HepG2 (cell line): ENCODE results near the gene SPHK1. TPM values are rescaled to one million over a fixed set of nuclear protein-coding genes. Genes with fewer than 3 reads are reported as not detected.

Experiments used
- ATAC-seq: fragments of 200-7000 bp; cut with Tn5 transposase; 3 replicates; pipeline ENCODE4 v1.9.1; 2020; ENCODE audit warnings: mild to moderate bottlenecking, moderate library complexity
- BruUV-seq: library from RNA; stranded (reverse); fragments of 400-500 nt; replicated peaks from 2 replicates; lab custom pipeline; 2021; lab: Mats Ljungman, UMichigan
- CTCF ChIA-PET: fragments of 300-600 bp; formaldehyde crosslinking; extraction: SDS; loops from one replicate; lab custom pipeline; 2021; ENCODE audit warnings: low total read pairs, inconsistent platforms, low intra/inter-chr PET ratio; lab: Yijun Ruan, JAX
- POLR2A ChIA-PET: fragments of 350-600 bp; sonication (Branson Sonifier 250); formaldehyde crosslinking; loops from one replicate; lab custom pipeline; 2020; ENCODE audit warnings: antibody characterized with exemption, inconsistent platforms; lab: Yijun Ruan, JAX
- DNase-seq: peaks from one replicate; pipeline ENCODE4 v3.0.0-alpha.2; 2015; ENCODE audit warnings: low spot score
- FAIRE-seq: peaks from 3 replicates; lab custom pipeline; 2011; peaks lifted over from hg19 to GRCh38; lab: Jason Lieb, UNC
- H2AFZ ChIP-seq: one replicate; pipeline ENCODE4 v1.6.1; 2011; ENCODE audit warnings: low read length, inconsistent platforms
- H3K27ac ChIP-seq: fragments of 300-600 bp; 3 replicates; pipeline ENCODE4 v1.8.0; 2011; ENCODE audit warnings: mixed run types, mild to moderate bottlenecking, mixed read lengths, low read length, inconsistent platforms; ENCODE audit not compliant: insufficient read depth; ENCODE audit errors: extremely low read length
- H3K27me3 ChIP-seq, 2 experiments: fragments of 200-600 bp in 1 of 2; 2 replicates in 1 of 2; 3 replicates in 1 of 2; pipeline versions ENCODE4 v1.6.0 to v1.8.0; 2011; ENCODE audit warnings: low read length in 2 of 2, mild to moderate bottlenecking in 2 of 2, moderate library complexity in 2 of 2, inconsistent platforms in 1 of 2; ENCODE audit not compliant: insufficient read depth in 2 of 2, control insufficient read depth in 1 of 2
- H3K36me3 ChIP-seq, 2 experiments: fragments of 200-600 bp in 1 of 2; replicated peaks in 1 of 2; 2 replicates in 1 of 2; 3 replicates in 1 of 2; pipeline versions ENCODE4 v1.5.1 to v1.8.0; 2011; ENCODE audit warnings: low read length in 2 of 2, inconsistent platforms in 1 of 2; ENCODE audit not compliant: insufficient read depth in 2 of 2, control insufficient read depth in 1 of 2
- H3K4me1 ChIP-seq: 2 replicates; pipeline ENCODE4 v1.5.1; 2012; ENCODE audit warnings: low read length, inconsistent platforms; ENCODE audit not compliant: insufficient read depth
- H3K4me2 ChIP-seq: 2 replicates; pipeline ENCODE4 v1.6.0; 2011; ENCODE audit warnings: low read depth, low read length, inconsistent platforms
- H3K4me3 ChIP-seq, 3 experiments: fragments of 200-600 bp in 1 of 3; sonication (generic), shearing (Covaris generic) in 1 of 3; replicated peaks in 1 of 3; 2 replicates each; pipeline ENCODE4 v1.5.1; 2011 to 2016; ENCODE audit warnings: low read length in 3 of 3, inconsistent platforms in 2 of 3, low read depth in 2 of 3, mild to moderate bottlenecking in 2 of 3, control low read depth in 1 of 3, mixed read lengths in 1 of 3; ENCODE audit not compliant: insufficient read depth in 1 of 3
- H3K79me2 ChIP-seq: one replicate; pipeline ENCODE4 v1.6.1; 2011; ENCODE audit warnings: low read length, inconsistent platforms; ENCODE audit not compliant: insufficient read depth
- H3K9ac ChIP-seq: 2 replicates; pipeline ENCODE4 v1.6.0; 2011; ENCODE audit warnings: mild to moderate bottlenecking, low read depth, low read length, inconsistent platforms; ENCODE audit not compliant: insufficient read depth
- H3K9me3 ChIP-seq: 2 replicates; pipeline ENCODE4 v1.5.1; 2012; ENCODE audit warnings: mild to moderate bottlenecking, low read length
- H4K20me1 ChIP-seq: 2 replicates; pipeline ENCODE4 v1.6.0; 2011; ENCODE audit warnings: inconsistent platforms, mild to moderate bottlenecking, low read length, moderate library complexity; ENCODE audit not compliant: insufficient read depth
- ATRX ChIP-seq: sonication (generic); formaldehyde crosslinking; IDR thresholded peaks from 2 replicates; pipeline ENCODE4 v1.4.0; 2020; ENCODE audit warnings: missing genetic modification reagents, borderline replicate concordance
- HNF4A ChIP-seq: sonication (generic); formaldehyde crosslinking; IDR thresholded peaks from 2 replicates; pipeline ENCODE4 v1.4.0; 2020; ENCODE audit warnings: missing genetic modification reagents
- MEF2D ChIP-seq: sonication (generic); formaldehyde crosslinking; IDR thresholded peaks from 2 replicates; pipeline ENCODE4 v1.5.1; 2020; ENCODE audit warnings: mild to moderate bottlenecking, missing genetic modification reagents
- NFRKB ChIP-seq: fragments of 450-650 bp; IDR thresholded peaks from 2 replicates; pipeline ENCODE4 v1.6.1; 2017
- ZNF33A ChIP-seq: sonication (generic); formaldehyde crosslinking; IDR thresholded peaks from 2 replicates; pipeline ENCODE4 v1.5.1; 2020; ENCODE audit warnings: missing genetic modification reagents, mild to moderate bottlenecking, moderate library complexity, borderline replicate concordance
- WGBS: methylation state at CpG from one replicate; pipeline ENCODE4 v1.1.6; 2017; ENCODE audit warnings: low lambda C conversion rate; 5-methylcytosine and 5-hydroxymethylcytosine counted together
- in situ Hi-C: cut with HindIII; loops from 2 replicates; pipeline ENCODE4 v1.10.0; 2017; ENCODE audit warnings: low pct_unique_long_range_greater_than_20kb; ENCODE audit not compliant: extremely low pct_ligation_motif_present
- intact Hi-C: fragments of 100-400 bp; cut with micrococcal nuclease; formaldehyde crosslinking; loops from one replicate; pipeline ENCODE4 v1.10.0; 2022; ENCODE audit not compliant: unreplicated experiment
- polyA plus RNA-seq, 8 experiments: library from polyadenylated mRNA; depleted of rRNA in 3 of 8; stranded (reverse) in 7 of 8; unstranded in 1 of 8; fragments of >200 nt; fragmentation: Illumina TruSeq in 4 of 8; extraction: Trizol in 4 of 8; gene quantifications; 2 replicates each; pipeline versions ENCODE4 v1.2.1 to v1.2.3, GENCODE V29; 2011 to 2016; ENCODE audit warnings: low read depth in 4 of 8, missing spikeins in 1 of 8, mixed read lengths in 1 of 8; ENCODE audit not compliant: insufficient read depth in 1 of 8
- total RNA-seq, 5 experiments: library from RNA; depleted of rRNA; stranded (reverse); fragments of >200 nt; fragmentation: Illumina TruSeq; extraction: Trizol; gene quantifications; 2 replicates each; pipeline ENCODE4 v1.2.3, GENCODE V29; 2016; ENCODE audit warnings: low read depth in 1 of 5
- TF ChIP-seq, protein P1 (sequence below): sonication (generic); formaldehyde crosslinking; IDR thresholded peaks from 2 replicates; pipeline ENCODE4 v1.4.0; 2020; ENCODE audit warnings: missing genetic modification reagents
- TF ChIP-seq, protein P2 (sequence below), 2 experiments: fragments of 450-650 bp in 1 of 2; sonication (generic) in 1 of 2; formaldehyde crosslinking; IDR thresholded peaks; 2 replicates each; pipeline versions ENCODE4 v1.5.0 to v1.8.0; 2020 to 2022; ENCODE audit warnings: mild to moderate bottlenecking in 1 of 2, missing genetic modification reagents in 1 of 2
- TF ChIP-seq, protein P3 (sequence below): sonication (generic); formaldehyde crosslinking; IDR thresholded peaks from 2 replicates; pipeline ENCODE4 v1.4.0; 2020; ENCODE audit warnings: missing genetic modification reagents, mild to moderate bottlenecking, borderline replicate concordance

Gene SPHK1
- total and polyA plus RNA-seq, 2 of the 13 experiments (the other 11 are each of a cell fraction or from before 2014, with no cell fraction given) = 129 to 160 TPM

DNA sequence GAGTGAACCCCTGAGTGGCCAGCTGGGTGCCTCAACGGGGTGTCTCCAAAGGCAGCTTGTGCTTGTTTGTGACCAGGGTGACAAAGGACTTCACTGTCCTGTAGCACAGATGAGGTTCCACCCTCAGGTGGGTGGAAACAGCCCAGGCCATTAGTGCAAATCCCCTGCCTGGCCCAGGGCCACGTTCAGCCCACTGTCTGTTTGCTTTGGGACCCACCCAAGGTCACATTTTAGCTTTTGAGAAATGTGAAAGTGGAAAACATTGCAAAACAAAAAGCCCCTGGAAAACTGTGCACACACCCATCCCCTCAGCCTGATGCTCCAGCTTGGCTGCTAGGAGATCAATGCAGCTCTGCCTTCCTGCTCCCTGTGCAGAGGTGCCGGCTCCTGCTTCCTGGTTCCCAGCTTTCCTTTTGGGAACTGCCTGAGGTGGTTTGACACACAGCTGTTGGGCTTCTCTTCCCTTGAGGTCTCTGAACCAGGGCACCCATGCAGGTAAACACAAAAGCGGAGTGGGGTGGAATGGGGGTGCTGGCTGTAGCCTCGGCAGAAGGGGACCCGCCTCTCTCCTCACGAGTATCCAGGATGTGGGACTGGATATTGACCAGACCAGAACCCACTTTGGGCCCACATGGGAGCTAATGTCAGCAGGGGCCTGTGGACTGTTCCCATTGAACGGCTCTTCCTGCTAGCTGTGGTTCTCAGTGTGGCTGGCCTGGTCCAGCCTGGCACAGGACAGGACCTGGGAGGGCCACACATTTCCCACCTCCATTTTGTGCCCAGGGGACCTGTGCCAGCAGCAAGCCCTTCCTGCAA is 7.9 kb upstream of the SPHK1 start (continued):
- peak; percentile 81 for TF ChIP-seq MEF2D (CRISPR knock-in tag)
- TF ChIP-seq, all 625 proteins: peak for 314

DNA sequence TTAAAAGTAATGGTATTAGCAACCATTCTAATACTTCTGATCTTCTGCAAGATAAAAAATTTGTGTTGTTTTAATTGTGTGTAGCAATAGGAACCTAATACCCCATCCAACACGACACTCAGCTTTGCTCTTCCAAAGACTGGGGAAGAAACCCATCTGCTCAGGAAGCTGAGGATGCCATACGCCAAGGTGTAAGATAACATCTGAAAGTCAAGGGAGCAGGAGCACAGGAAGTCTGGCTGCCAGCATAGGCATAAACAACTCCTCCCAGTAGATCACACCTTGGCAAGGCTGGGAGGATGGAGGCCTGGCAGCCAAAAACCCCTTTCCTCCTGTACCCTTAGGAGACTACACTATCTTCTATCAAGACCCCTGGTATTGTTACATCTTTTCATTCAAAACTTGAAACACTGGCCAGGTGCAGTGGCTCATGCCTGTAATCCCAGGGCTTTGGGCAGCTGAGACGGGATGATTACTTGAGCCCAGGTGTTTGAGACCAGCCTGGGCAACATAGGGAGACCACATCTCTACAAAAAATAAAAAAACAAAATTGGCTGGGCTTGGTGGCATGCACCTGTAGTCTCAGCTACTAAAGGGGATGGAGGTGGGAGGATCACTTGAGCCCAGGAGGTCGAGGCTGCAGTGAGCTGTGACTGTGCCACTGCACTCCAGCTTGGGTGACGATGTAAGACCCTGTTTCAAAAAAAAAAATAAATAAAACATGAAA is 5.7 kb upstream of the SPHK1 start:
- H3K4me3 ChIP-seq = no peak overlapping the region
- peak overlapping the region; percentile 46 for H3K4me2 ChIP-seq
- in situ Hi-C loops (no loop called here), intact Hi-C loops (no loop called here)
- FAIRE-seq (no peak), DNase-seq (no peak), ATAC-seq (no peak)
- H3K9ac ChIP-seq = no peak overlapping the region
- POLR2A ChIA-PET = interaction anchor here (0.9 to 20.9 kb wide), 4 partner anchors 9 to 120 kb away, joined by 3 to 1379 read pairs (median 121); partner anchors contain the start of genes PRPSAP1, QRICH2 and SPHK1
- no peaks in the 10 kb centered on the region for H3K9me3 ChIP-seq
- peak overlapping the region; percentile 45 for H3K27ac ChIP-seq
- H3K79me2 ChIP-seq = peaks cover 55% of the 10 kb centered on the region
- BruUV-seq = no TSS peak
- CTCF ChIA-PET = no interaction called here
- H3K27me3 ChIP-seq = no peaks in the 10 kb centered on the region; a peak in 1 of 5 replicates
- WGBS = 85% methylated on average over 5 of the region's 5 CpGs
- H4K20me1 ChIP-seq = no peaks in the 10 kb centered on the region
- H2AFZ ChIP-seq = no peak overlapping the region
- peaks cover 0 to 5% of the 10 kb centered on the region in 2 experiments; a peak in 2 of 5 replicates for H3K36me3 ChIP-seq
- H3K4me1 ChIP-seq = peaks cover 81% of the 10 kb centered on the region
- TF ChIP-seq ZNF33A (CRISPR knock-in tag) (no peak), HNF4A (CRISPR knock-in tag) (no peak), NFRKB (no peak), ATRX (no peak)
- TF ChIP-seq, protein P1, sequence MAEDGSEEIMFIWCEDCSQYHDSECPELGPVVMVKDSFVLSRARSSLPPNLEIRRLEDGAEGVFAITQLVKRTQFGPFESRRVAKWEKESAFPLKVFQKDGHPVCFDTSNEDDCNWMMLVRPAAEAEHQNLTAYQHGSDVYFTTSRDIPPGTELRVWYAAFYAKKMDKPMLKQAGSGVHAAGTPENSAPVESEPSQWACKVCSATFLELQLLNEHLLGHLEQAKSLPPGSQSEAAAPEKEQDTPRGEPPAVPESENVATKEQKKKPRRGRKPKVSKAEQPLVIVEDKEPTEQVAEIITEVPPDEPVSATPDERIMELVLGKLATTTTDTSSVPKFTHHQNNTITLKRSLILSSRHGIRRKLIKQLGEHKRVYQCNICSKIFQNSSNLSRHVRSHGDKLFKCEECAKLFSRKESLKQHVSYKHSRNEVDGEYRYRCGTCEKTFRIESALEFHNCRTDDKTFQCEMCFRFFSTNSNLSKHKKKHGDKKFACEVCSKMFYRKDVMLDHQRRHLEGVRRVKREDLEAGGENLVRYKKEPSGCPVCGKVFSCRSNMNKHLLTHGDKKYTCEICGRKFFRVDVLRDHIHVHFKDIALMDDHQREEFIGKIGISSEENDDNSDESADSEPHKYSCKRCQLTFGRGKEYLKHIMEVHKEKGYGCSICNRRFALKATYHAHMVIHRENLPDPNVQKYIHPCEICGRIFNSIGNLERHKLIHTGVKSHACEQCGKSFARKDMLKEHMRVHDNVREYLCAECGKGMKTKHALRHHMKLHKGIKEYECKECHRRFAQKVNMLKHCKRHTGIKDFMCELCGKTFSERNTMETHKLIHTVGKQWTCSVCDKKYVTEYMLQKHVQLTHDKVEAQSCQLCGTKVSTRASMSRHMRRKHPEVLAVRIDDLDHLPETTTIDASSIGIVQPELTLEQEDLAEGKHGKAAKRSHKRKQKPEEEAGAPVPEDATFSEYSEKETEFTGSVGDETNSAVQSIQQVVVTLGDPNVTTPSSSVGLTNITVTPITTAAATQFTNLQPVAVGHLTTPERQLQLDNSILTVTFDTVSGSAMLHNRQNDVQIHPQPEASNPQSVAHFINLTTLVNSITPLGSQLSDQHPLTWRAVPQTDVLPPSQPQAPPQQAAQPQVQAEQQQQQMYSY (CRISPR knock-in tag) = no peak
- TF ChIP-seq, protein P2, sequence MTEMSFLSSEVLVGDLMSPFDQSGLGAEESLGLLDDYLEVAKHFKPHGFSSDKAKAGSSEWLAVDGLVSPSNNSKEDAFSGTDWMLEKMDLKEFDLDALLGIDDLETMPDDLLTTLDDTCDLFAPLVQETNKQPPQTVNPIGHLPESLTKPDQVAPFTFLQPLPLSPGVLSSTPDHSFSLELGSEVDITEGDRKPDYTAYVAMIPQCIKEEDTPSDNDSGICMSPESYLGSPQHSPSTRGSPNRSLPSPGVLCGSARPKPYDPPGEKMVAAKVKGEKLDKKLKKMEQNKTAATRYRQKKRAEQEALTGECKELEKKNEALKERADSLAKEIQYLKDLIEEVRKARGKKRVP (CRISPR knock-in tag; IDR thresholded peaks at IDR 0.05) = no peak
- TF ChIP-seq, protein P3, sequence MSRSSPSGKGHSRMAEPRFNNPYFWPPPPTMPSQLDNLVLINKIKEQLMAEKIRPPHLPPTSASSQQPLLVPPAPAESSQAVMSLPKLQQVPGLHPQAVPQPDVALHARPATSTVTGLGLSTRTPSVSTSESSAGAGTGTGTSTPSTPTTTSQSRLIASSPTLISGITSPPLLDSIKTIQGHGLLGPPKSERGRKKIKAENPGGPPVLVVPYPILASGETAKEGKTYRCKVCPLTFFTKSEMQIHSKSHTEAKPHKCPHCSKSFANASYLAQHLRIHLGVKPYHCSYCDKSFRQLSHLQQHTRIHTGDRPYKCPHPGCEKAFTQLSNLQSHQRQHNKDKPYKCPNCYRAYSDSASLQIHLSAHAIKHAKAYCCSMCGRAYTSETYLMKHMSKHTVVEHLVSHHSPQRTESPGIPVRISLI (CRISPR knock-in tag) = 0 out of 2 replicates have a peak, but pooled peaks have one; percentile 6
